GM23338 (cell line): ENCODE data around the gene U2AF1.
"Not testable (repeated sequence)": the region's sequence is repeated elsewhere in the genome, so short reads cannot be mapped to it uniquely, and the experiment has no call there.

ENCODE experiments used
- CREB1 ChIP-seq: fragments of 250-450 bp; sonication (Bioruptor Pico); IDR thresholded peaks from 2 replicates; pipeline ENCODE4 v1.5.0; 2020; ENCODE audit warnings: low read depth, mild to moderate bottlenecking, moderate library complexity
- EZH2 ChIP-seq: fragments of 200-600 bp; sonication (generic); IDR thresholded peaks from one replicate; pipeline ENCODE4 v1.8.0; 2017; ENCODE audit warnings: antibody characterized with exemption, mild to moderate bottlenecking, low read depth; ENCODE audit not compliant: unreplicated experiment
- EZH2phosphoT487 ChIP-seq: fragments of 200-600 bp; sonication (generic); IDR thresholded peaks from one replicate; pipeline ENCODE4 v1.8.1; 2018; ENCODE audit warnings: antibody characterized with exemption; ENCODE audit not compliant: unreplicated experiment
- JUNB ChIP-seq: IDR thresholded peaks from one replicate; pipeline ENCODE4 v1.6.1; 2016; ENCODE audit warnings: antibody characterized with exemption; ENCODE audit not compliant: unreplicated experiment
- POLR2AphosphoS5 ChIP-seq: IDR thresholded peaks from 2 replicates; pipeline ENCODE4 v1.6.1; 2016; ENCODE audit warnings: antibody characterized with exemption, low read depth
- STAT1 ChIP-seq: IDR thresholded peaks from one replicate; pipeline ENCODE4 v1.6.1; 2016; ENCODE audit warnings: antibody characterized with exemption; ENCODE audit not compliant: unreplicated experiment
- TF ChIP-seq, protein P1 (sequence below): IDR thresholded peaks from one replicate; pipeline ENCODE4 v1.6.1; 2018; ENCODE audit warnings: antibody characterized with exemption; ENCODE audit not compliant: unreplicated experiment
- TF ChIP-seq, protein P2 (sequence below), 2 experiments: fragments of 200-600 bp in 1 of 2; sonication (generic) in 1 of 2; conservative IDR thresholded peaks; 2 replicates each; pipeline versions ENCODE4 v1.5.1 to v1.6.1; 2016 to 2017; ENCODE audit warnings: antibody characterized with exemption in 2 of 2, low read depth in 2 of 2, mild to moderate bottlenecking in 2 of 2, moderate library complexity in 1 of 2
- TF ChIP-seq, protein P3 (sequence below): IDR thresholded peaks from 2 replicates; pipeline ENCODE4 v1.6.1; 2016; ENCODE audit warnings: antibody characterized with exemption
- TF ChIP-seq, protein P4 (sequence below): fragments of 250-450 bp; sonication (Bioruptor Pico); IDR thresholded peaks from 2 replicates; pipeline ENCODE4 v1.5.0; 2020; ENCODE audit warnings: mild to moderate bottlenecking, moderate library complexity

DNA sequence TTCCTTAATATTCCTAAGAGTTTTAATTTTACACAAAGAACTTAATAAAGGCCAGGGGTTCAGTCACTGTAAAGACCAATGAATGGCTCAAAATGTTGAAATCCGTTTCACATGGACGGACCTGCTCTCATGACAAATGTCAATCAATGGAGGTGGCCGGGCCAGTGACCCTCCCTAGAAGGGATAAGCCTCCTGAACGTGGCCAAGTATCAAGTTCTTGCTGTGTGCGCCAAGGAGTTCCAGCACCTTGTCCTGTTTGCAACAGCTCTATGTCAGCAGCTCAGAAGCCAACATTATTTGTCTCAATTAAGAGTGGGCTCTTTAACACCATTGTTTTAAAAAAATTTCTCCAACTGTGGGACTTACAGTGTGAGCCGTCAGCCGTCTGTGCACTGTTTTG is 6.4 kb downstream of the U2AF1 start:
- TF ChIP-seq, protein P1, sequence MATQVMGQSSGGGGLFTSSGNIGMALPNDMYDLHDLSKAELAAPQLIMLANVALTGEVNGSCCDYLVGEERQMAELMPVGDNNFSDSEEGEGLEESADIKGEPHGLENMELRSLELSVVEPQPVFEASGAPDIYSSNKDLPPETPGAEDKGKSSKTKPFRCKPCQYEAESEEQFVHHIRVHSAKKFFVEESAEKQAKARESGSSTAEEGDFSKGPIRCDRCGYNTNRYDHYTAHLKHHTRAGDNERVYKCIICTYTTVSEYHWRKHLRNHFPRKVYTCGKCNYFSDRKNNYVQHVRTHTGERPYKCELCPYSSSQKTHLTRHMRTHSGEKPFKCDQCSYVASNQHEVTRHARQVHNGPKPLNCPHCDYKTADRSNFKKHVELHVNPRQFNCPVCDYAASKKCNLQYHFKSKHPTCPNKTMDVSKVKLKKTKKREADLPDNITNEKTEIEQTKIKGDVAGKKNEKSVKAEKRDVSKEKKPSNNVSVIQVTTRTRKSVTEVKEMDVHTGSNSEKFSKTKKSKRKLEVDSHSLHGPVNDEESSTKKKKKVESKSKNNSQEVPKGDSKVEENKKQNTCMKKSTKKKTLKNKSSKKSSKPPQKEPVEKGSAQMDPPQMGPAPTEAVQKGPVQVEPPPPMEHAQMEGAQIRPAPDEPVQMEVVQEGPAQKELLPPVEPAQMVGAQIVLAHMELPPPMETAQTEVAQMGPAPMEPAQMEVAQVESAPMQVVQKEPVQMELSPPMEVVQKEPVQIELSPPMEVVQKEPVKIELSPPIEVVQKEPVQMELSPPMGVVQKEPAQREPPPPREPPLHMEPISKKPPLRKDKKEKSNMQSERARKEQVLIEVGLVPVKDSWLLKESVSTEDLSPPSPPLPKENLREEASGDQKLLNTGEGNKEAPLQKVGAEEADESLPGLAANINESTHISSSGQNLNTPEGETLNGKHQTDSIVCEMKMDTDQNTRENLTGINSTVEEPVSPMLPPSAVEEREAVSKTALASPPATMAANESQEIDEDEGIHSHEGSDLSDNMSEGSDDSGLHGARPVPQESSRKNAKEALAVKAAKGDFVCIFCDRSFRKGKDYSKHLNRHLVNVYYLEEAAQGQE = not testable (repeated sequence)
- TF ChIP-seq, protein P2, sequence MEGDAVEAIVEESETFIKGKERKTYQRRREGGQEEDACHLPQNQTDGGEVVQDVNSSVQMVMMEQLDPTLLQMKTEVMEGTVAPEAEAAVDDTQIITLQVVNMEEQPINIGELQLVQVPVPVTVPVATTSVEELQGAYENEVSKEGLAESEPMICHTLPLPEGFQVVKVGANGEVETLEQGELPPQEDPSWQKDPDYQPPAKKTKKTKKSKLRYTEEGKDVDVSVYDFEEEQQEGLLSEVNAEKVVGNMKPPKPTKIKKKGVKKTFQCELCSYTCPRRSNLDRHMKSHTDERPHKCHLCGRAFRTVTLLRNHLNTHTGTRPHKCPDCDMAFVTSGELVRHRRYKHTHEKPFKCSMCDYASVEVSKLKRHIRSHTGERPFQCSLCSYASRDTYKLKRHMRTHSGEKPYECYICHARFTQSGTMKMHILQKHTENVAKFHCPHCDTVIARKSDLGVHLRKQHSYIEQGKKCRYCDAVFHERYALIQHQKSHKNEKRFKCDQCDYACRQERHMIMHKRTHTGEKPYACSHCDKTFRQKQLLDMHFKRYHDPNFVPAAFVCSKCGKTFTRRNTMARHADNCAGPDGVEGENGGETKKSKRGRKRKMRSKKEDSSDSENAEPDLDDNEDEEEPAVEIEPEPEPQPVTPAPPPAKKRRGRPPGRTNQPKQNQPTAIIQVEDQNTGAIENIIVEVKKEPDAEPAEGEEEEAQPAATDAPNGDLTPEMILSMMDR (conservative IDR thresholded peaks at IDR 0.05; ENCODE audit: low read depth in 2 of 2) = not testable (repeated sequence)
- not testable (repeated sequence) for TF ChIP-seq POLR2AphosphoS5; EZH2phosphoT487; EZH2; CREB1 (CRISPR knock-in tag); STAT1; JUNB
- TF ChIP-seq, protein P3, sequence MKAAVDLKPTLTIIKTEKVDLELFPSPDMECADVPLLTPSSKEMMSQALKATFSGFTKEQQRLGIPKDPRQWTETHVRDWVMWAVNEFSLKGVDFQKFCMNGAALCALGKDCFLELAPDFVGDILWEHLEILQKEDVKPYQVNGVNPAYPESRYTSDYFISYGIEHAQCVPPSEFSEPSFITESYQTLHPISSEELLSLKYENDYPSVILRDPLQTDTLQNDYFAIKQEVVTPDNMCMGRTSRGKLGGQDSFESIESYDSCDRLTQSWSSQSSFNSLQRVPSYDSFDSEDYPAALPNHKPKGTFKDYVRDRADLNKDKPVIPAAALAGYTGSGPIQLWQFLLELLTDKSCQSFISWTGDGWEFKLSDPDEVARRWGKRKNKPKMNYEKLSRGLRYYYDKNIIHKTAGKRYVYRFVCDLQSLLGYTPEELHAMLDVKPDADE = not testable (repeated sequence)
- TF ChIP-seq, protein P4, sequence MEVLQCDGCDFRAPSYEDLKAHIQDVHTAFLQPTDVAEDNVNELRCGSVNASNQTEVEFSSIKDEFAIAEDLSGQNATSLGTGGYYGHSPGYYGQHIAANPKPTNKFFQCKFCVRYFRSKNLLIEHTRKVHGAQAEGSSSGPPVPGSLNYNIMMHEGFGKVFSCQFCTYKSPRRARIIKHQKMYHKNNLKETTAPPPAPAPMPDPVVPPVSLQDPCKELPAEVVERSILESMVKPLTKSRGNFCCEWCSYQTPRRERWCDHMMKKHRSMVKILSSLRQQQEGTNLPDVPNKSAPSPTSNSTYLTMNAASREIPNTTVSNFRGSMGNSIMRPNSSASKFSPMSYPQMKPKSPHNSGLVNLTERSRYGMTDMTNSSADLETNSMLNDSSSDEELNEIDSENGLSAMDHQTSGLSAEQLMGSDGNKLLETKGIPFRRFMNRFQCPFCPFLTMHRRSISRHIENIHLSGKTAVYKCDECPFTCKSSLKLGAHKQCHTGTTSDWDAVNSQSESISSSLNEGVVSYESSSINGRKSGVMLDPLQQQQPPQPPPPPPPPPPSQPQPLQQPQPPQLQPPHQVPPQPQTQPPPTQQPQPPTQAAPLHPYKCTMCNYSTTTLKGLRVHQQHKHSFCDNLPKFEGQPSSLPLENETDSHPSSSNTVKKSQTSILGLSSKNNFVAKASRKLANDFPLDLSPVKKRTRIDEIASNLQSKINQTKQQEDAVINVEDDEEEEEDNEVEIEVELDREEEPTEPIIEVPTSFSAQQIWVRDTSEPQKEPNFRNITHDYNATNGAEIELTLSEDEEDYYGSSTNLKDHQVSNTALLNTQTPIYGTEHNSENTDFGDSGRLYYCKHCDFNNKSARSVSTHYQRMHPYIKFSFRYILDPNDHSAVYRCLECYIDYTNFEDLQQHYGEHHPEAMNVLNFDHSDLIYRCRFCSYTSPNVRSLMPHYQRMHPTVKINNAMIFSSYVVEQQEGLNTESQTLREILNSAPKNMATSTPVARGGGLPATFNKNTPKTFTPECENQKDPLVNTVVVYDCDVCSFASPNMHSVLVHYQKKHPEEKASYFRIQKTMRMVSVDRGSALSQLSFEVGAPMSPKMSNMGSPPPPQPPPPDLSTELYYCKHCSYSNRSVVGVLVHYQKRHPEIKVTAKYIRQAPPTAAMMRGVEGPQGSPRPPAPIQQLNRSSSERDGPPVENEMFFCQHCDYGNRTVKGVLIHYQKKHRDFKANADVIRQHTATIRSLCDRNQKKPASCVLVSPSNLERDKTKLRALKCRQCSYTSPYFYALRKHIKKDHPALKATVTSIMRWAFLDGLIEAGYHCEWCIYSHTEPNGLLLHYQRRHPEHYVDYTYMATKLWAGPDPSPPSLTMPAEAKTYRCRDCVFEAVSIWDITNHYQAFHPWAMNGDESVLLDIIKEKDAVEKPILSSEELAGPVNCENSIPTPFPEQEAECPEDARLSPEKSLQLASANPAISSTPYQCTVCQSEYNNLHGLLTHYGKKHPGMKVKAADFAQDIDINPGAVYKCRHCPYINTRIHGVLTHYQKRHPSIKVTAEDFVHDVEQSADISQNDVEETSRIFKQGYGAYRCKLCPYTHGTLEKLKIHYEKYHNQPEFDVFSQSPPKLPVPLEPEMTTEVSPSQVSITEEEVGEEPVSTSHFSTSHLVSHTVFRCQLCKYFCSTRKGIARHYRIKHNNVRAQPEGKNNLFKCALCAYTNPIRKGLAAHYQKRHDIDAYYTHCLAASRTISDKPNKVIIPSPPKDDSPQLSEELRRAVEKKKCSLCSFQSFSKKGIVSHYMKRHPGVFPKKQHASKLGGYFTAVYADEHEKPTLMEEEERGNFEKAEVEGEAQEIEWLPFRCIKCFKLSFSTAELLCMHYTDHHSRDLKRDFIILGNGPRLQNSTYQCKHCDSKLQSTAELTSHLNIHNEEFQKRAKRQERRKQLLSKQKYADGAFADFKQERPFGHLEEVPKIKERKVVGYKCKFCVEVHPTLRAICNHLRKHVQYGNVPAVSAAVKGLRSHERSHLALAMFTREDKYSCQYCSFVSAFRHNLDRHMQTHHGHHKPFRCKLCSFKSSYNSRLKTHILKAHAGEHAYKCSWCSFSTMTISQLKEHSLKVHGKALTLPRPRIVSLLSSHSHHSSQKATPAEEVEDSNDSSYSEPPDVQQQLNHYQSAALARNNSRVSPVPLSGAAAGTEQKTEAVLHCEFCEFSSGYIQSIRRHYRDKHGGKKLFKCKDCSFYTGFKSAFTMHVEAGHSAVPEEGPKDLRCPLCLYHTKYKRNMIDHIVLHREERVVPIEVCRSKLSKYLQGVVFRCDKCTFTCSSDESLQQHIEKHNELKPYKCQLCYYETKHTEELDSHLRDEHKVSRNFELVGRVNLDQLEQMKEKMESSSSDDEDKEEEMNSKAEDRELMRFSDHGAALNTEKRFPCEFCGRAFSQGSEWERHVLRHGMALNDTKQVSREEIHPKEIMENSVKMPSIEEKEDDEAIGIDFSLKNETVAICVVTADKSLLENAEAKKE (CRISPR knock-in tag) = not testable (repeated sequence)
